ENCODE measurements around the gene CREB3L2.
"Not testable (repeated sequence)": the region's sequence is repeated elsewhere in the genome, so short reads cannot be mapped to it uniquely, and the experiment has no call there.

Gene CREB3L2, protein sequence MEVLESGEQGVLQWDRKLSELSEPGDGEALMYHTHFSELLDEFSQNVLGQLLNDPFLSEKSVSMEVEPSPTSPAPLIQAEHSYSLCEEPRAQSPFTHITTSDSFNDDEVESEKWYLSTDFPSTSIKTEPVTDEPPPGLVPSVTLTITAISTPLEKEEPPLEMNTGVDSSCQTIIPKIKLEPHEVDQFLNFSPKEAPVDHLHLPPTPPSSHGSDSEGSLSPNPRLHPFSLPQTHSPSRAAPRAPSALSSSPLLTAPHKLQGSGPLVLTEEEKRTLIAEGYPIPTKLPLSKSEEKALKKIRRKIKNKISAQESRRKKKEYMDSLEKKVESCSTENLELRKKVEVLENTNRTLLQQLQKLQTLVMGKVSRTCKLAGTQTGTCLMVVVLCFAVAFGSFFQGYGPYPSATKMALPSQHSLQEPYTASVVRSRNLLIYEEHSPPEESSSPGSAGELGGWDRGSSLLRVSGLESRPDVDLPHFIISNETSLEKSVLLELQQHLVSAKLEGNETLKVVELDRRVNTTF

DNA sequence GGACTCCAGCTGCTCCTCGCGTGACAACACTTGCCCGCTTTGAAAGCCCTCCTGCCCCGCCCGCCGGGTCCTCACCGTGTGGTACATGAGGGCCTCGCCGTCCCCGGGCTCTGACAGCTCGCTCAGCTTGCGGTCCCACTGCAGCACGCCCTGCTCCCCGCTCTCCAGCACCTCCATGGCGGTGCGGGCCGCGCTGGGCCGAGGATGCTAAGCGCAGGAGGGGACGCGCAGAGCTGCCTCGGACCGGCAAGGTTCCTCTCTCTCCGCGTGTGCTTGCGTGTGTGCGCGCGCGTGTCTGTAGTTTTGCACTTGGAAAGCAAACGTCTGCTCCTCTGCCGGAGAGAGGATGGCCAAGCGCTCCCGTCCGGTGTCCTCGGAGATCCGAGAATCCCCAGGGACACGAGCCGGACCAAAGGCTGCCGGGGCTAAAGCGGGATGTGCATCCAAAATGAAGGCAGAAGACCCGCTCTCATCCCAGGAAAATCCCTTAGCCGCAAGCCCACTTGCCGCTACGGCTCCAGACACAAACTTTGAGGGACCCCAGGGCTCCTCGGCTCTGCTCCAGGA lies at the start of gene CREB3L2:
CREB3L2 (minus strand) TSS at position 558 of the 567 bp plus-strand sequence; CDS start at position 177, 381 bp downstream.
- Histone ChIP-seq H3K4me1 (ENCODE audit: control insufficient read depth, insufficient read depth, low read length) (peaks cover 15% of the 10 kb centered on the region), H3K27ac (ENCODE audit: low read depth, low read length) (peak within 1 kb of the TSS; percentile 85), H3K36me3 (ENCODE audit: control insufficient read depth, insufficient read depth, low read length) (no peaks in the 10 kb centered on the region), H3K4me3 (ENCODE audit: low read length) (peak within 1 kb of the TSS; percentile 93), H3K27me3 (ENCODE audit: control insufficient read depth, insufficient read depth, low read length) (no peaks in the 10 kb centered on the region), H3K9ac (ENCODE audit: low read length) (peak within 1 kb of the TSS; percentile 34)

DNA sequence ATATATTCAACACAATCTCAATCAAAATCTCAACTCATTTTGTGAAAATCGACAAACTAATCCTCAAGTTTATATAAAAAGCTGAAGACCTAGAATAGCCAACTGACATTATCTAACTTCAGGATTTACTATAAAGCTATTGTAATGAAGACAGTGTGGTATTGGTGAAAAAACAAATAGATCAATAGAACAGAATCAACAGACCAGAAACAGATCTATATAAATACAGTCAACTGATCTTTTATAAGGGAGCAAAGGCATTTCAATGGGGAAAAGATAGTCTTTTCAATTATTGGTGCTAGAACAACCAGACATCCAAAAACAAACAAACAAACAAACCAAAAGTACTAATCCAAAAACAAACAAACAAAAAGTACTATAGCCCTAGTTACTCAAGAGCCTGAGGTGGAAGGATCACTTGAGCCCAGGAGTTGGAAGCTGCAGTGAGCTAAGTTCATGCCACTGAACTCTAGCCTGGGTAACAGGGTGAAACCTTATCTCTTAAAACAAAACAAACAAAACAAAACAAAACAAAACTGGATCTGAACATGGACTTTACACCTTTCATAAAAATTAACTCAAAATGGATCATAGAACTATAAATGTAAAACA lies 47.7 kb upstream of the CREB3L2 start:
- no peak overlapping the region for H3K27ac ChIP-seq (ENCODE audit: low read depth, low read length)
- no peak overlapping the region for H3K4me3 ChIP-seq (ENCODE audit: low read length)

DNA sequence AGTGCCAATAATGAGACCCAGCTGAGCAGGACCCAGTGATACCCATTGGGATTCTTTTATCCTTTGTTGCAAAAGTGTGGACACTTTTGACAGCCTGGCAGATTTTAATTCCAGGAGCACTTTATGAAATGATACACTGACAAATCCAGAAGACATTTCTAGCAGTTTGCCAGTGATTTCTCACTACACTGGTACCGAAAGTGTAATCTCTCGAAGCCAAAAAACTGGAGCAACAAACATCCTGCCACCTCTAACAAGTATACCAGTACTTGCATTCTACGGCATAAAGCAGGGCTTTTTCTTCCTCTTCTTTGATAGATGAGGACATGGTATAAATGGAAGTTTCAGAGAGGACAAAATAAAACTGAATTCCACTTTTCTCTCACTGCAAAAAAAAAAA lies 46.0 kb upstream of the CREB3L2 start:
- H3K36me3 ChIP-seq (ENCODE audit: control insufficient read depth, insufficient read depth, low read length): no peaks in the 10 kb centered on the region
- no peak overlapping the region for H3K4me3 ChIP-seq (ENCODE audit: low read length)
- no peaks in the 10 kb centered on the region for H3K4me1 ChIP-seq (ENCODE audit: control insufficient read depth, insufficient read depth, low read length)
- no peak overlapping the region for H3K9ac ChIP-seq (ENCODE audit: low read length)
- no peak overlapping the region for H3K27ac ChIP-seq (ENCODE audit: low read depth, low read length)
- H3K27me3 ChIP-seq (ENCODE audit: control insufficient read depth, insufficient read depth, low read length): no peaks in the 10 kb centered on the region

More for the DNA sequence above, 47.7 kb upstream of the CREB3L2 start:
- Histone ChIP-seq H3K27me3 (ENCODE audit: control insufficient read depth, insufficient read depth, low read length) (no peaks in the 10 kb centered on the region), H3K4me1 (ENCODE audit: control insufficient read depth, insufficient read depth, low read length) (no peaks in the 10 kb centered on the region), H3K9ac (ENCODE audit: low read length) (no peak overlapping the region), H3K36me3 (ENCODE audit: control insufficient read depth, insufficient read depth, low read length) (no peaks in the 10 kb centered on the region)

DNA sequence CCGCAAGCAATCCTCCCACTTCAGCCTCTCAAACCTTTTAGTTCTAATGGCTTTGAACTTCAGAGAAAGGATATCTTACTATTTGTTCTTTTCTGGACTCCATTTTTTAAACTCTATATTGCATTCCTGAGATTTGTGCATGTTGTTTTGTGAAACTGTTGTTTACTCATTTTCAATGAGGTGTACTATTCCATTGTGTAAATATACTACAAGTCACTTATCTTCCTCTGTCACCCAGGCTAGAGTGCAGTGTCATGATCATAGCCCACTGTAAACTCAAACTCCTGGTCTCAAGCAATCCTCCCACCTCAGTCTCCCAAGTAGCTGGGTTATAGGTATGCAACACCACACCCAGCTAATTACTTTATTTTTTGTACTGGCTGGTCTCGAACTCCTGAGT lies 43.0 kb upstream of the CREB3L2 start:
- Histone ChIP-seq H3K36me3 (ENCODE audit: control insufficient read depth, insufficient read depth, low read length) (no peaks in the 10 kb centered on the region), H3K27me3 (ENCODE audit: control insufficient read depth, insufficient read depth, low read length) (no peaks in the 10 kb centered on the region), H3K27ac (ENCODE audit: low read depth, low read length) (no peak overlapping the region), H3K9ac (ENCODE audit: low read length) (no peak overlapping the region), H3K4me3 (ENCODE audit: low read length) (no peak overlapping the region), H3K4me1 (ENCODE audit: control insufficient read depth, insufficient read depth, low read length) (no peaks in the 10 kb centered on the region)

DNA sequence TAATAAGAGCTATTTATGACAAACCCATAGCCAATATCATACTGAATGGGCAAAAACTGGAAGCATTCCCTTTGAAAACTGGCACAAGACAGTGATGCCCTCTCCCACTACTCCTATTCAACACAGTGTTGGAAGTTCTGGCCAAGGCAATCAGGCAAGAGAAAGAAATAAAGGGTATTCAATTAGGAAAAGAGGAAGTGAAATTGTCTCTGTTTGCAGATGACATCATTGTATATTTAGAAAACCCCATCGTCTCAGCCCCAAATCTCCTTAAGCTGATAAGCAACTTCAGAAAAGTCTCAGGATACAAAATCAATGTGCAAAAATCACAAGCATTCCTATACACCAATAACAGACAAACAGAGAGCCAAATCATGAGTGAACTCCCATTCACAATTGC lies 38.2 kb upstream of the CREB3L2 start:
- not testable (repeated sequence) for H3K27me3 ChIP-seq (ENCODE audit: control insufficient read depth, insufficient read depth, low read length); H3K4me3 ChIP-seq (ENCODE audit: low read length)

DNA sequence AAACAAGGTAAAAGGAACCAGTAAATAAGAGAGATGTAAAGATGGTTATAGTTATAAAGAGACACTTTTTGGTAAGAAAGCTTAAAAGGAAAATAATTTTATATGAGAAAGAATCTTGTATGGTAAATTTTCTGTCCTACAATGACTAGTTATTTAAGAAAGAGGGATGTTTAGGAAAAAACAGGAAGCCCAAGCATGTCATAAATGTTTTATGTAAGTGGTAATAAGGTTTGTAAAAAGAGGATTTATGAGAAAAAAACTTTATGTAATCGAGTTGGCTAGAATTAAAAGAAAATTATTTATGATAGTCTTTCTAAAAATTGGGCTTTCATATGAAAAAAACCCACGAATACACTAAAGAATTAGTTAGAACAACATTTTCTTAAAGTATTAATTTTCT lies 34.2 kb upstream of the CREB3L2 start:
- Histone ChIP-seq H3K9ac (ENCODE audit: low read length) (no peak overlapping the region), H3K36me3 (ENCODE audit: control insufficient read depth, insufficient read depth, low read length) (no peaks in the 10 kb centered on the region), H3K27ac (ENCODE audit: low read depth, low read length) (no peak overlapping the region), H3K4me1 (ENCODE audit: control insufficient read depth, insufficient read depth, low read length) (no peaks in the 10 kb centered on the region), H3K4me3 (ENCODE audit: low read length) (no peak overlapping the region), H3K27me3 (ENCODE audit: control insufficient read depth, insufficient read depth, low read length) (no peaks in the 10 kb centered on the region)

More for the DNA sequence above, 38.2 kb upstream of the CREB3L2 start:
- not testable (repeated sequence) for H3K27ac ChIP-seq (ENCODE audit: low read depth, low read length); H3K9ac ChIP-seq (ENCODE audit: low read length); H3K36me3 ChIP-seq (ENCODE audit: control insufficient read depth, insufficient read depth, low read length); H3K4me1 ChIP-seq (ENCODE audit: control insufficient read depth, insufficient read depth, low read length)

DNA sequence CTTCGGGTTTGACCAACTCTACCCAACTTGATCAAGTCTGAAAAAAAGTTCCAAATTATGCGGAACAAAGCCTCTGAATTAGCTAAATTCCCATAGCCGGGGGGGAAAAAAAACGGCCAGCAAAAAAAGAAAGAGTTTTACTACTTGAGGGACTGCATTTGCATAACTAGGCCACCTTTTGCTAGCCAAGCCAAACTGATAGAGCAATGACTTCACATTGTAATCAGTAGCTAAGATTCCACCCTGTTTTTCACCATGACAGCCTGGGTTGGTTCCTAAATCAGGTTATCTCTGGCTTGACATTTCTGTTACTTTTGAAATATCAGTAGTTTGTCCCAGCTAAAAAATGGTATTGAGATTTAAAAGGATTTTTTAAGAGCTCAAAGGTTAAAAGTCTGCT lies 31.4 kb upstream of the CREB3L2 start:
- no peaks in the 10 kb centered on the region for H3K4me1 ChIP-seq (ENCODE audit: control insufficient read depth, insufficient read depth, low read length)
- H3K4me3 ChIP-seq (ENCODE audit: low read length): no peak overlapping the region
- no peak overlapping the region for H3K9ac ChIP-seq (ENCODE audit: low read length)
- no peaks in the 10 kb centered on the region for H3K36me3 ChIP-seq (ENCODE audit: control insufficient read depth, insufficient read depth, low read length)
- H3K27ac ChIP-seq (ENCODE audit: low read depth, low read length): no peak overlapping the region
- H3K27me3 ChIP-seq (ENCODE audit: control insufficient read depth, insufficient read depth, low read length): no peaks in the 10 kb centered on the region

DNA sequence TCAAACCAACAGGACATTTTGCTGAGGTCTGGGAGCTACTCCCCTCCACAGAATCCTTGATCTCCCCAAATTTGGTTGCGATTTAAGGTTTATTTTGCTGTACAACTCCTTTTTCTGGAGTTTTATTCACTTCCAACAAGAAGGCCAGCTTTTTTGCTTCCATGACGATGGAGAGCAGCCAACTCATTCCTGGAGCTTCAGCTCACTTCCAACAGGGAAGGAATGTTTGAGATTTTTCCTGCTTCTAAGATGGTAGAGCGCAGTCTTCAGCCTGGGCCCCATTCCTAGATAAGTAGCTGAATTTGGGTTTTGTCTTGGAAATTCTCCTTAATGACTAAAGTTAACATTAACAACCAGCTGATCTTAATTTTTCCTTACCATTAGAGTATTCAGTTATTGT lies 30.9 kb upstream of the CREB3L2 start:
- H3K27me3 ChIP-seq (ENCODE audit: control insufficient read depth, insufficient read depth, low read length): no peaks in the 10 kb centered on the region
- H3K27ac ChIP-seq (ENCODE audit: low read depth, low read length): no peak overlapping the region
- no peak overlapping the region for H3K9ac ChIP-seq (ENCODE audit: low read length)

DNA sequence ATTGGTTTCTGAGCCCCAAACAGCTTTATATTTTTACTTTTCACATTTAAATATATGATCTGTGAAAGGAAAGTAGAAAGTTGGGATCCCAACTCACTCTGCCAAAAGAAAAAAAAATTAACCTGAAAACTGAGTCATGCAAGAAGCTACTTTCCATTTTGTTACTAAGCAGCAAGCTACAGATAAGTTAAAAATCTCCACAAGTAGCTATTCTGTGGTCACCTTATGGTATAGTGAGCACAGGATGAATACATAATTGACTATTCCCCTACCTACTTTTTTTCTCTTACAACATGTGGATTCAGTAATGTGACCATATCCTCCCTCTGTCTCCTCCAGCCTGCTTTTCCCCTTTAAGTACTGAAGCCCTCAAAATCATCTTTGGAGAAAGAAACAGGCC lies 30.3 kb upstream of the CREB3L2 start:
- no peak overlapping the region for H3K27ac ChIP-seq (ENCODE audit: low read depth, low read length)
- no peaks in the 10 kb centered on the region for H3K36me3 ChIP-seq (ENCODE audit: control insufficient read depth, insufficient read depth, low read length)
- no peak overlapping the region for H3K4me3 ChIP-seq (ENCODE audit: low read length)
- no peak overlapping the region for H3K9ac ChIP-seq (ENCODE audit: low read length)
- H3K27me3 ChIP-seq (ENCODE audit: control insufficient read depth, insufficient read depth, low read length): no peaks in the 10 kb centered on the region
- no peaks in the 10 kb centered on the region for H3K4me1 ChIP-seq (ENCODE audit: control insufficient read depth, insufficient read depth, low read length)

More for the DNA sequence above, 30.9 kb upstream of the CREB3L2 start:
- no peak overlapping the region for H3K4me3 ChIP-seq (ENCODE audit: low read length)
- no peaks in the 10 kb centered on the region for H3K4me1 ChIP-seq (ENCODE audit: control insufficient read depth, insufficient read depth, low read length)
- no peaks in the 10 kb centered on the region for H3K36me3 ChIP-seq (ENCODE audit: control insufficient read depth, insufficient read depth, low read length)

DNA sequence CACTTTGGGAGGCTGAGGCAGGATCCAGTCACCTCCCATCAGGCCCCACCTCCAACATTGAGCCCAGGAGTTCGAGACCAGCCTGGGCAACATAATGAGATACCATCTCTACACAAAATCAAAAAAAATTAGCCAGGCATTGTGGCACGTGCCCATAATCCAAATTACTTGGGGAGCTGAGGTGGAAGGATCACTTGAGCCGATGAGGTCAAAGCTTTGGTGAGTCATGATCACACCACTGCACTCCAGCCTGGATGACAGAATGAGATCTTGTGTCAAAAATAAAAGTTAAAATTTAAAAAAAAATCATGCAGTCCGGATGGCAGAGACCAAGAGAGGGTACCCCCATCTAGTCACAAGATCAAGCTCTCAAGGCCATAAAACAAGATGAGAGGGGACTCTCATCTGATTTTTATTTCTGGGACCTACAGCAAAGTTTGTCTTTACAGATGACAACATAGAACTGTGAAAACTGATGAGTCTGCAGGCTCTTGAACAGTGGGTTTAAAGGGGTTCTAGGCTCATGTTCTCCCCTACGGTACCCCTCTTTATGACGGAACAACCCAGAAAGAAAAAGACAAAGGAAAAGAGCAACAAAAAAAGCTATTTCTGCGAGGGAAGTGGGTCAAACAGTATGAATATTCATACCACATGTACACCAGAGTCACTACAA lies 28.9 kb upstream of the CREB3L2 start:
- Histone ChIP-seq H3K4me1 (ENCODE audit: control insufficient read depth, insufficient read depth, low read length) (no peaks in the 10 kb centered on the region), H3K27me3 (ENCODE audit: control insufficient read depth, insufficient read depth, low read length) (no peaks in the 10 kb centered on the region), H3K9ac (ENCODE audit: low read length) (no peak overlapping the region), H3K4me3 (ENCODE audit: low read length) (no peak overlapping the region), H3K27ac (ENCODE audit: low read depth, low read length) (no peak overlapping the region), H3K36me3 (ENCODE audit: control insufficient read depth, insufficient read depth, low read length) (no peaks in the 10 kb centered on the region)

DNA sequence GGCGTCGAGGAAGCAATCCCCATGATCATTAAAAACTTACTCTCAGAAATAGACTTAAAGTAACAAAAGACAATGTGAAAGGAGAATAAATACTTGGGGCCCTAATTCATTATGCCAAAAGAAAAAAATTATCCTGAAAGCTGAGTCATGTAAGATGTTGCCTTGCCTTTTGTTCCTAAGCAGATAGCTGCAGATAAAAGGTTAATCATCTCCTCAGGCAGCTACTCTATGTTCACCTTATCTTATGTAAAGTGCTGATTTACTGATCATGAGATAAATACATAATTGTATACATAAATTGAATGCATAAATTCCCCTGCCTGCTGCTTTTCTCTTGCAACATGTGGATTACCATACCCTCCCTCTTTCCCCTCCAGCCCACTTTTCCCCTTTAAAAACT lies 28.1 kb upstream of the CREB3L2 start:
- Histone ChIP-seq H3K36me3 (ENCODE audit: control insufficient read depth, insufficient read depth, low read length) (no peaks in the 10 kb centered on the region), H3K27me3 (ENCODE audit: control insufficient read depth, insufficient read depth, low read length) (no peaks in the 10 kb centered on the region), H3K27ac (ENCODE audit: low read depth, low read length) (no peak overlapping the region), H3K4me1 (ENCODE audit: control insufficient read depth, insufficient read depth, low read length) (no peaks in the 10 kb centered on the region), H3K4me3 (ENCODE audit: low read length) (no peak overlapping the region), H3K9ac (ENCODE audit: low read length) (no peak overlapping the region)

DNA sequence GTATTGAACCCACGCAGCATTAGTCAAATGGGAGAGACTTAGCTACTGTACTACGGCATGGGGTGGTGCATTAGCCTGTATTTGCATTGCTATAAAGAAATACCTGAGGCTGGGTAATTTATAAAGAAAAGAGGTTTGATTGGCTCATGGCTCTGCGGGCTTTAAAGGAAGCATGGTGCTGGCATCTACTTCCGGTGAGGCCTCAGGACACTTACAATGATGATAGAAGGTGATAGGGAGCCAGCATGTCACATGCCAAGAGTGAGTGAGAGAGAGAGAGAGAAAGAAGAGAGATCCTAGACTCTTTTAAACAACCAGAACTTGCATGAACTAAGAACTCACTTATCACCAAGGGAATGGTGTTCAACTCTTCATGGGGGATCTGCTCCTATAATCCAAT lies 27.2 kb upstream of the CREB3L2 start:
- no peaks in the 10 kb centered on the region for H3K36me3 ChIP-seq (ENCODE audit: control insufficient read depth, insufficient read depth, low read length)
- H3K4me1 ChIP-seq (ENCODE audit: control insufficient read depth, insufficient read depth, low read length): no peaks in the 10 kb centered on the region
- H3K27ac ChIP-seq (ENCODE audit: low read depth, low read length): no peak overlapping the region
- H3K27me3 ChIP-seq (ENCODE audit: control insufficient read depth, insufficient read depth, low read length): no peaks in the 10 kb centered on the region
- H3K4me3 ChIP-seq (ENCODE audit: low read length): no peak overlapping the region
- H3K9ac ChIP-seq (ENCODE audit: low read length): no peak overlapping the region

All from rectal smooth muscle tissue (tissue), 1 donor.